Prostate gland (tissue), 2 donors: ENCODE results near the gene PC.

Source experiments
- POLR2A ChIP-seq: fragments of 450-650 bp; IDR thresholded peaks from one replicate; pipeline ENCODE4 v1.6.1; 2016; ENCODE audit warnings: antibody characterized with exemption, mild to moderate bottlenecking
- TF ChIP-seq, protein P1 (sequence below), 4 experiments: fragments of 200-600 bp in 2 of 4; fragments of 450-650 bp in 2 of 4; sonication (generic) in 2 of 4; IDR thresholded peaks; 1 replicate in 3 of 4; 2 replicates in 1 of 4; pipeline ENCODE4 v1.5.1; 2016 to 2019; ENCODE audit warnings: antibody characterized with exemption in 4 of 4, mild to moderate bottlenecking in 2 of 4, moderate library complexity in 2 of 4

DNA sequence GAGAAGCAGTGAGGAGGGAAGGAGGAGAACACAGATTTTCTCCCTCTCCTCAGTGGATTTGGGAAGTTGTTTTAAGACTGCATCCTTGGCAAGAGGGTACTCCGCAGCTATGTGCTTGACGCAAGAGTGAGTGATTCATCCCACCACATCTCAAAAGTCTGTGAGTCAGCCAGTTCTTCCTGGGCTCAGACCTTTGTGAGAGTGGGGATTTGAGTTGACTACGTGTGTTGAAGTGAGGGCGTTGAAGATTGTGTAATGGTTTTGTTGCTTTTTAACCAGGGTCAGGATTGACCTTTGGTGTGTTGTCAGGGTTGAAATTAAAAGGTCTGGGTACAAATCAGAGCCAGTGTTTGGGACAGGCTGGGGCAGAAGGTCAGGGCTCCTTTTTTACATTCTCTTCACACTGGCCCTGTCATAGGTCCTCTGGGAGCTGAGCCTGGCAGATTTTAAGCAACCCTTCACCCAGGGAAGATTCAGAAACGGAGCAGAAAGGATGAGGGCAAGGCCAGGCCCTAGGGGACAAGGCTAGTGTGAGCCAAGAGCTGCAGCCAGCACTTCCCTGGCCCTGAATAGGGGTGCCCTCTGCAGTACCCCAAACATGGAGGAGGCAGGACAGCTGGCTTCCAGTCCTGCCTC lies 12.7 kb upstream of the PC start:
- TF ChIP-seq, protein P1, sequence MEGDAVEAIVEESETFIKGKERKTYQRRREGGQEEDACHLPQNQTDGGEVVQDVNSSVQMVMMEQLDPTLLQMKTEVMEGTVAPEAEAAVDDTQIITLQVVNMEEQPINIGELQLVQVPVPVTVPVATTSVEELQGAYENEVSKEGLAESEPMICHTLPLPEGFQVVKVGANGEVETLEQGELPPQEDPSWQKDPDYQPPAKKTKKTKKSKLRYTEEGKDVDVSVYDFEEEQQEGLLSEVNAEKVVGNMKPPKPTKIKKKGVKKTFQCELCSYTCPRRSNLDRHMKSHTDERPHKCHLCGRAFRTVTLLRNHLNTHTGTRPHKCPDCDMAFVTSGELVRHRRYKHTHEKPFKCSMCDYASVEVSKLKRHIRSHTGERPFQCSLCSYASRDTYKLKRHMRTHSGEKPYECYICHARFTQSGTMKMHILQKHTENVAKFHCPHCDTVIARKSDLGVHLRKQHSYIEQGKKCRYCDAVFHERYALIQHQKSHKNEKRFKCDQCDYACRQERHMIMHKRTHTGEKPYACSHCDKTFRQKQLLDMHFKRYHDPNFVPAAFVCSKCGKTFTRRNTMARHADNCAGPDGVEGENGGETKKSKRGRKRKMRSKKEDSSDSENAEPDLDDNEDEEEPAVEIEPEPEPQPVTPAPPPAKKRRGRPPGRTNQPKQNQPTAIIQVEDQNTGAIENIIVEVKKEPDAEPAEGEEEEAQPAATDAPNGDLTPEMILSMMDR (IDR thresholded peaks at IDR 0.05): no peak
- no peak for TF ChIP-seq POLR2A
